Liver (tissue), 3 donors: ENCODE data around the gene PLCL1.

Source experiments
- CTCF ChIP-seq: fragments of 150-350 bp; IDR thresholded peaks from 2 replicates; pipeline ENCODE4 v1.5.1; 2017; ENCODE audit warnings: improper control_type of control experiment, low read depth, low read length; ENCODE audit not compliant: missing input control
- EGR1 ChIP-seq, 2 donors: IDR thresholded peaks; 2 replicates each; pipeline ENCODE4 v1.6.1; 2016 to 2018; ENCODE audit warnings: antibody characterized with exemption in 2 of 2, low read depth in 2 of 2
- GABPA ChIP-seq, 2 donors: IDR thresholded peaks in 1 of 2; conservative IDR thresholded peaks in 1 of 2; 2 replicates each; pipeline ENCODE4 v1.6.1; 2016; ENCODE audit warnings: antibody characterized with exemption in 2 of 2, mild to moderate bottlenecking in 1 of 2, moderate library complexity in 1 of 2
- JUND ChIP-seq, 2 donors: IDR thresholded peaks; 2 replicates each; pipeline ENCODE4 v1.6.1; 2016; ENCODE audit warnings: antibody characterized with exemption in 2 of 2
- NR2F2 ChIP-seq: IDR thresholded peaks from 2 replicates; pipeline ENCODE4 v1.6.1; 2016; ENCODE audit warnings: antibody characterized with exemption
- RAD21 ChIP-seq, 2 donors: IDR thresholded peaks; 2 replicates each; pipeline ENCODE4 v1.6.1; 2016; ENCODE audit warnings: antibody characterized with exemption in 2 of 2, mild to moderate bottlenecking in 2 of 2
- RXRA ChIP-seq, 2 donors: IDR thresholded peaks; 2 replicates each; pipeline ENCODE4 v1.6.1; 2017 to 2018; ENCODE audit warnings: antibody characterized with exemption in 2 of 2, mild to moderate bottlenecking in 1 of 2
- SP1 ChIP-seq: IDR thresholded peaks from 2 replicates; pipeline ENCODE4 v1.6.1; 2018; ENCODE audit warnings: antibody characterized with exemption, mild to moderate bottlenecking
- TAF1 ChIP-seq: conservative IDR thresholded peaks from 2 replicates; pipeline ENCODE4 v1.6.1; 2016; ENCODE audit warnings: antibody characterized with exemption, mild to moderate bottlenecking
- YY1 ChIP-seq: IDR thresholded peaks from 2 replicates; pipeline ENCODE4 v1.6.1; 2016; ENCODE audit warnings: antibody characterized with exemption, mild to moderate bottlenecking
- ZBTB33 ChIP-seq: IDR thresholded peaks from 2 replicates; pipeline ENCODE4 v1.6.1; 2016; ENCODE audit warnings: antibody characterized with exemption
- TF ChIP-seq, protein P1 (sequence below): IDR thresholded peaks from 2 replicates; pipeline ENCODE4 v1.6.1; 2016; ENCODE audit warnings: antibody characterized with exemption
- TF ChIP-seq, protein P2 (sequence below): IDR thresholded peaks from 2 replicates; pipeline ENCODE4 v1.6.1; 2016; ENCODE audit warnings: antibody characterized with exemption
- TF ChIP-seq, protein P3 (sequence below): IDR thresholded peaks from 2 replicates; pipeline ENCODE4 v1.6.1; 2016; ENCODE audit warnings: antibody characterized with exemption, mild to moderate bottlenecking
- donor health status: healthy.
- donor health status: healthy.

DNA sequence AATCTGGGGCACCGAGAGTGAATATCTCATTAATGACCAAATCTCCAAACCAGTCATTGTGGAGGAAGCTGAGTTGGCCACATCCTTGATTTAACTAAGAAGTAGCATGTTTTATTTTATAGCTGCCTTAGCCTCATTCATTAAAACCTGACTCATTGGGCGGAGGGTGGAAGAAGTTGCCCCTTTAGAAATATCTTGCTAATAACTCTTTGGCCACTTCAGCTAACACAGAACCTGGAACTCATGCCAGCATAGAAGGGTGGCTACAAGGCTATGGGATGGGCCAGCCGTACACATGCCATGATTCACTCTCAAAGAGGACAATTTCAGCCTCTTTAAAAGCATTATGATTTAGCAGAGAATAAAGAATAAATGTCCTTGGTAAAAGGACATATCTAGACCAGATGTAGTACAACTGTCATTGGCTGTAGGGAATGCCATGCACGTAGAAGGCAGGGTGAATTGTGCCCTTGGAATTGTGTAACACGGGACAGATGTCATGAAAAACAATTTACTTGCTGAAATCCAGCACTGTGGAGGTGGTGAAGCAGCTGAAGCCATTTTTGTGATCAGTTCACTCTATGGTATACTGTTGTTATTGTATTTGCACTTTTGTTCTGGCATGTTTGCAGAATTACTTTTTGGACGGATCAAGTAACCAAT is 330.0 kb downstream of the PLCL1 start:
- no peak for TF ChIP-seq CTCF
- TF ChIP-seq, protein P1, sequence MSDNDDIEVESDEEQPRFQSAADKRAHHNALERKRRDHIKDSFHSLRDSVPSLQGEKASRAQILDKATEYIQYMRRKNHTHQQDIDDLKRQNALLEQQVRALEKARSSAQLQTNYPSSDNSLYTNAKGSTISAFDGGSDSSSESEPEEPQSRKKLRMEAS: no peak
- TF ChIP-seq, protein P2, sequence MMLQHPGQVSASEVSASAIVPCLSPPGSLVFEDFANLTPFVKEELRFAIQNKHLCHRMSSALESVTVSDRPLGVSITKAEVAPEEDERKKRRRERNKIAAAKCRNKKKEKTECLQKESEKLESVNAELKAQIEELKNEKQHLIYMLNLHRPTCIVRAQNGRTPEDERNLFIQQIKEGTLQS: no peak
- no peak for TF ChIP-seq TAF1
- no peak for TF ChIP-seq NR2F2
- no peak for TF ChIP-seq SP1
- no peak for TF ChIP-seq YY1
- no peak for TF ChIP-seq GABPA (IDR thresholded peaks at IDR 0.05 in 1 of 2, conservative IDR thresholded peaks at IDR 0.05 in 1 of 2)
- TF ChIP-seq EGR1 (IDR thresholded peaks at IDR 0.05; ENCODE audit: low read depth in 2 of 2): no peak
- no peak for TF ChIP-seq JUND (IDR thresholded peaks at IDR 0.05)
- no peak for TF ChIP-seq ZBTB33
- no peak for TF ChIP-seq RAD21 (IDR thresholded peaks at IDR 0.05)
- no peak for TF ChIP-seq RXRA (IDR thresholded peaks at IDR 0.05)
- TF ChIP-seq, protein P3, sequence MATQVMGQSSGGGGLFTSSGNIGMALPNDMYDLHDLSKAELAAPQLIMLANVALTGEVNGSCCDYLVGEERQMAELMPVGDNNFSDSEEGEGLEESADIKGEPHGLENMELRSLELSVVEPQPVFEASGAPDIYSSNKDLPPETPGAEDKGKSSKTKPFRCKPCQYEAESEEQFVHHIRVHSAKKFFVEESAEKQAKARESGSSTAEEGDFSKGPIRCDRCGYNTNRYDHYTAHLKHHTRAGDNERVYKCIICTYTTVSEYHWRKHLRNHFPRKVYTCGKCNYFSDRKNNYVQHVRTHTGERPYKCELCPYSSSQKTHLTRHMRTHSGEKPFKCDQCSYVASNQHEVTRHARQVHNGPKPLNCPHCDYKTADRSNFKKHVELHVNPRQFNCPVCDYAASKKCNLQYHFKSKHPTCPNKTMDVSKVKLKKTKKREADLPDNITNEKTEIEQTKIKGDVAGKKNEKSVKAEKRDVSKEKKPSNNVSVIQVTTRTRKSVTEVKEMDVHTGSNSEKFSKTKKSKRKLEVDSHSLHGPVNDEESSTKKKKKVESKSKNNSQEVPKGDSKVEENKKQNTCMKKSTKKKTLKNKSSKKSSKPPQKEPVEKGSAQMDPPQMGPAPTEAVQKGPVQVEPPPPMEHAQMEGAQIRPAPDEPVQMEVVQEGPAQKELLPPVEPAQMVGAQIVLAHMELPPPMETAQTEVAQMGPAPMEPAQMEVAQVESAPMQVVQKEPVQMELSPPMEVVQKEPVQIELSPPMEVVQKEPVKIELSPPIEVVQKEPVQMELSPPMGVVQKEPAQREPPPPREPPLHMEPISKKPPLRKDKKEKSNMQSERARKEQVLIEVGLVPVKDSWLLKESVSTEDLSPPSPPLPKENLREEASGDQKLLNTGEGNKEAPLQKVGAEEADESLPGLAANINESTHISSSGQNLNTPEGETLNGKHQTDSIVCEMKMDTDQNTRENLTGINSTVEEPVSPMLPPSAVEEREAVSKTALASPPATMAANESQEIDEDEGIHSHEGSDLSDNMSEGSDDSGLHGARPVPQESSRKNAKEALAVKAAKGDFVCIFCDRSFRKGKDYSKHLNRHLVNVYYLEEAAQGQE: no peak
